ENCODE results near the gene SLC35F3. TPM values are rescaled to one million over a fixed set of nuclear protein-coding genes. Genes with fewer than 3 reads are reported as not detected.

SLC35F3 gene
- total and polyA plus RNA-seq, 9 of the 15 experiments (the other 6 are each of a cell fraction or from before 2014, with no cell fraction given) = 0.04 to 0.07 (median 0.04) TPM; not detected in 6

DNA sequence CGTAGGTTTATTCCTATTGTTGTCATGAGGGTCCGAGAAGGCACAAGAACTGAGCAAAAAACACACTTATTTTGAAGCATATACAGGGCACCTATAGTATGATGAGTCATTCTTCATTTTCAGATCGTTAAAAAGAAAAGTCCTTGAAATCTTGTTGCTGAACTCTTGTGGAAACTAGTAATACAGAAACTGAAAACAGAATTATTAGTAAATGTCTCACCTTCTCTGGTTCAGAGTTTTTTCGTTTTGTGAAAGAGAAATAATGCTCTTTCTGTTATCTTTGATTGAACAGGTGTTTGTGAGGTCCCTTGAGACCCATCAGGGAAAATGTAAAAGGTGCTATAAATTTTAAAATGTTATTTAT is 366.7 kb downstream of the SLC35F3 start (continued):
- TF ChIP-seq RBM15 (IDR thresholded peaks at IDR 0.05; ENCODE audit: insufficient read depth, low read length) = no peak
- TF ChIP-seq, protein P1, sequence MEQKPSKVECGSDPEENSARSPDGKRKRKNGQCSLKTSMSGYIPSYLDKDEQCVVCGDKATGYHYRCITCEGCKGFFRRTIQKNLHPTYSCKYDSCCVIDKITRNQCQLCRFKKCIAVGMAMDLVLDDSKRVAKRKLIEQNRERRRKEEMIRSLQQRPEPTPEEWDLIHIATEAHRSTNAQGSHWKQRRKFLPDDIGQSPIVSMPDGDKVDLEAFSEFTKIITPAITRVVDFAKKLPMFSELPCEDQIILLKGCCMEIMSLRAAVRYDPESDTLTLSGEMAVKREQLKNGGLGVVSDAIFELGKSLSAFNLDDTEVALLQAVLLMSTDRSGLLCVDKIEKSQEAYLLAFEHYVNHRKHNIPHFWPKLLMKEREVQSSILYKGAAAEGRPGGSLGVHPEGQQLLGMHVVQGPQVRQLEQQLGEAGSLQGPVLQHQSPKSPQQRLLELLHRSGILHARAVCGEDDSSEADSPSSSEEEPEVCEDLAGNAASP (IDR thresholded peaks at IDR 0.05) = no peak
- TF ChIP-seq ZBTB8A (IDR thresholded peaks at IDR 0.05; ENCODE audit: partially characterized antibody) = no peak
- no peak for TF ChIP-seq SAFB2 (IDR thresholded peaks at IDR 0.05; ENCODE audit: borderline replicate concordance, low read depth, low read length, severe bottlenecking)
- TF ChIP-seq NR4A1 (CRISPR knock-in tag; IDR thresholded peaks at IDR 0.05) = no peak
- TF ChIP-seq NR4A1 (tag; IDR thresholded peaks at IDR 0.05) = no peak
- TF ChIP-seq MAFF (IDR thresholded peaks at IDR 0.05; ENCODE audit: low read length) = no peak
- no peak for TF ChIP-seq FOXJ3 (CRISPR knock-in tag; IDR thresholded peaks at IDR 0.05)
- no peak for TF ChIP-seq PRPF4 (IDR thresholded peaks at IDR 0.05; ENCODE audit: insufficient read depth, low read depth, low read length, poor library complexity, severe bottlenecking)

DNA sequence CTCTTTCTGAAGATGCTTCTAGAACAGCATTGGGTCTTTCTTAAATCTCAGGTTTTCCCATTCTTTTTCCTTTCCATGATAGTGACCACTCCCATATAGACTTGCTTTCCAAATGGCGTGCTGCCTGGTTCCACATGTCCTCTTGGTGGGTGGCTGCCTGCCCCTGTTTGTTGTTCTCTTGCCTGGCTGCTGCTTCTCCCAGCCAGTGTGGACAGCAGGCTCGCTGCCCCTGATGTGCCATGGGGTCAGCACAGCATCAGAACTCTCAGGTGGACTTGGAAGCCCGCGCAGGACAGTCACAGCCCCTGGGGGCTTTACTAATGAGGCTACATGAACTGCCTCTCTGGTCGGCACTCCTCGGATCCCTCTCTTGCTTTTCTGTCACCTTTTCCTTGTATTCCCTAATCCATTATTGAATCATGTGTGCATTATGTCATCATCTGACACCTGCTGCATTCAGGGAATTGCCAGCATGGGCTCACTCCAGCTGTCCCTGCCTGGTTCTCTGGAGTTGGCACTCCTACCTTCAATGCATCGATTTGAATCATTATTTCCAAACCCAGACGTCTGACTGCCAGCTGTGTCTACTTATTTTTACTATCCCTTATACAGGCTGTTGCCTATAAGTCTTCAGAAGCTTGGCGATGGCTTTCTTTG is 368.3 kb downstream of the SLC35F3 start:
- H3K27me3 ChIP-seq (ENCODE audit: control insufficient read depth in 2 of 2, insufficient read depth in 2 of 2, low read length in 2 of 2) = peaks cover 8 to 25% of the 10 kb centered on the region in 2 experiments
- no peak for FAIRE-seq
- no peaks in the 10 kb centered on the region for H3K9me3 ChIP-seq (replicated peaks; ENCODE audit: control insufficient read depth, insufficient read depth, low read depth, low read length)
- no TSS peak for BruUV-seq (replicated peaks)
- no peak overlapping the region for H3K4me2 ChIP-seq (ENCODE audit: insufficient read depth, low read length)
- no peak overlapping the region for H3K27ac ChIP-seq (ENCODE audit: extremely low read depth, low read depth, low read length)
- no peaks in the 10 kb centered on the region for H3K79me2 ChIP-seq (ENCODE audit: control insufficient read depth, insufficient read depth, low read length)
- 0% methylated on average over 9 of the region's 9 CpGs for WGBS (ENCODE audit: insufficient coverage, low coverage, missing lambda C conversion rate)
- ChIA-PET POLR2A (no interaction called here), CTCF (ENCODE audit: low intra/inter-chr PET ratio) (no interaction called here)
- H3K9ac ChIP-seq (ENCODE audit: insufficient read depth in 1 of 2, low read depth in 2 of 2, low read length in 2 of 2) = no peak overlapping the region
- H3K4me1 ChIP-seq (replicated peaks in 1 of 2; ENCODE audit: control insufficient read depth in 2 of 2, insufficient read depth in 2 of 2, low read length in 2 of 2) = no peaks in the 10 kb centered on the region
- H2AFZ ChIP-seq (ENCODE audit: low read depth, low read length) = no peak overlapping the region
- in situ Hi-C loops (cut with MboI) (no loop called here), intact Hi-C loops (cut with micrococcal nuclease) (no loop called here)
- H3K36me3 ChIP-seq (ENCODE audit: control insufficient read depth, insufficient read depth, low read length) = no peaks in the 10 kb centered on the region
- no peak overlapping the region for H3K4me3 ChIP-seq
- ATAC-seq = no peak
- no peaks in the 10 kb centered on the region for H3K9me1 ChIP-seq (ENCODE audit: control insufficient read depth, insufficient read depth, low read length)
- TF ChIP-seq, protein P2, sequence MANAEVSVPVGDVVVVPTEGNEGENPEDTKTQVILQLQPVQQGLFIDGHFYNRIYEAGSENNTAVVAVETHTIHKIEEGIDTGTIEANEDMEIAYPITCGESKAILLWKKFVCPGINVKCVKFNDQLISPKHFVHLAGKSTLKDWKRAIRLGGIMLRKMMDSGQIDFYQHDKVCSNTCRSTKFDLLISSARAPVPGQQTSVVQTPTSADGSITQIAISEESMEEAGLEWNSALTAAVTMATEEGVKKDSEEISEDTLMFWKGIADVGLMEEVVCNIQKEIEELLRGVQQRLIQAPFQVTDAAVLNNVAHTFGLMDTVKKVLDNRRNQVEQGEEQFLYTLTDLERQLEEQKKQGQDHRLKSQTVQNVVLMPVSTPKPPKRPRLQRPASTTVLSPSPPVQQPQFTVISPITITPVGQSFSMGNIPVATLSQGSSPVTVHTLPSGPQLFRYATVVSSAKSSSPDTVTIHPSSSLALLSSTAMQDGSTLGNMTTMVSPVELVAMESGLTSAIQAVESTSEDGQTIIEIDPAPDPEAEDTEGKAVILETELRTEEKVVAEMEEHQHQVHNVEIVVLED (CRISPR knock-in tag; IDR thresholded peaks at IDR 0.05) = no peak
- no peak for TF ChIP-seq TSC22D4 (tag; IDR thresholded peaks at IDR 0.05)
- no peaks in the 10 kb centered on the region for H4K20me1 ChIP-seq (replicated peaks; ENCODE audit: control insufficient read depth, insufficient read depth, low read length)
- DNase-seq (ENCODE audit: extremely low read depth in 1 of 4, low spot score in 3 of 4) = no peak

Data from K562 (cell line).